Uterus (tissue), 2 donors: ENCODE data around the gene GPRIN3.

Experiments used
- POLR2A ChIP-seq, 2 donors: fragments of 450-650 bp; IDR thresholded peaks; one replicate each; pipeline ENCODE4 v1.6.1; 2016; ENCODE audit warnings: antibody characterized with exemption in 2 of 2, mild to moderate bottlenecking in 1 of 2, moderate library complexity in 1 of 2
- TF ChIP-seq, protein P1 (sequence below), 4 experiments: fragments of 200-600 bp in 2 of 4; fragments of 450-650 bp in 2 of 4; sonication (generic) in 2 of 4; IDR thresholded peaks; one replicate each; pipeline ENCODE4 v1.5.1; 2016 to 2019; ENCODE audit warnings: antibody characterized with exemption in 4 of 4, mild to moderate bottlenecking in 2 of 4, moderate library complexity in 1 of 4

DNA sequence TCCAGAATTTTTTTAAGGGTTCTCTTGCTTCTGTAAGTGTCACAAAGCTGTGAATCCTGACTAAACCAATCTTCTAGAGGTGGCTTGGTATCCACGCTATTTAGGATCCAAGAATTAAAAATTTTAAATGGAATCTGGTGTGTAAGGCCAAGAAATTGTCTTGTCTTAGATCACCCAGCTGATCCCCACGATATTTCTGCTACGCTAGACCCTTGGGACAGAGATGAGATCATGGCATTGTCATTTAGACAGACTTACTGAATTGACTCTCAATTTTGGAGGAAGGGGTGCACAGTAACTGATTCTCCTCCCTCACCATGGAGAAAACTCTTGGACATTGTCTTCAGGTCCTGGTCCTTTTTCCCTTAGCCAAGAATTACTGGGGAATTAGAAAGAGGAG is 5.7 kb downstream of the GPRIN3 start:
- TF ChIP-seq, protein P1, sequence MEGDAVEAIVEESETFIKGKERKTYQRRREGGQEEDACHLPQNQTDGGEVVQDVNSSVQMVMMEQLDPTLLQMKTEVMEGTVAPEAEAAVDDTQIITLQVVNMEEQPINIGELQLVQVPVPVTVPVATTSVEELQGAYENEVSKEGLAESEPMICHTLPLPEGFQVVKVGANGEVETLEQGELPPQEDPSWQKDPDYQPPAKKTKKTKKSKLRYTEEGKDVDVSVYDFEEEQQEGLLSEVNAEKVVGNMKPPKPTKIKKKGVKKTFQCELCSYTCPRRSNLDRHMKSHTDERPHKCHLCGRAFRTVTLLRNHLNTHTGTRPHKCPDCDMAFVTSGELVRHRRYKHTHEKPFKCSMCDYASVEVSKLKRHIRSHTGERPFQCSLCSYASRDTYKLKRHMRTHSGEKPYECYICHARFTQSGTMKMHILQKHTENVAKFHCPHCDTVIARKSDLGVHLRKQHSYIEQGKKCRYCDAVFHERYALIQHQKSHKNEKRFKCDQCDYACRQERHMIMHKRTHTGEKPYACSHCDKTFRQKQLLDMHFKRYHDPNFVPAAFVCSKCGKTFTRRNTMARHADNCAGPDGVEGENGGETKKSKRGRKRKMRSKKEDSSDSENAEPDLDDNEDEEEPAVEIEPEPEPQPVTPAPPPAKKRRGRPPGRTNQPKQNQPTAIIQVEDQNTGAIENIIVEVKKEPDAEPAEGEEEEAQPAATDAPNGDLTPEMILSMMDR (IDR thresholded peaks at IDR 0.05) = no peak
- no peak for TF ChIP-seq POLR2A (IDR thresholded peaks at IDR 0.05)
